ENCODE data around the gene TMEM273.
"Not testable (repeated sequence)": the region's sequence is repeated elsewhere in the genome, so short reads cannot be mapped to it uniquely, and the experiment has no call there.

The TMEM273 gene

DNA sequence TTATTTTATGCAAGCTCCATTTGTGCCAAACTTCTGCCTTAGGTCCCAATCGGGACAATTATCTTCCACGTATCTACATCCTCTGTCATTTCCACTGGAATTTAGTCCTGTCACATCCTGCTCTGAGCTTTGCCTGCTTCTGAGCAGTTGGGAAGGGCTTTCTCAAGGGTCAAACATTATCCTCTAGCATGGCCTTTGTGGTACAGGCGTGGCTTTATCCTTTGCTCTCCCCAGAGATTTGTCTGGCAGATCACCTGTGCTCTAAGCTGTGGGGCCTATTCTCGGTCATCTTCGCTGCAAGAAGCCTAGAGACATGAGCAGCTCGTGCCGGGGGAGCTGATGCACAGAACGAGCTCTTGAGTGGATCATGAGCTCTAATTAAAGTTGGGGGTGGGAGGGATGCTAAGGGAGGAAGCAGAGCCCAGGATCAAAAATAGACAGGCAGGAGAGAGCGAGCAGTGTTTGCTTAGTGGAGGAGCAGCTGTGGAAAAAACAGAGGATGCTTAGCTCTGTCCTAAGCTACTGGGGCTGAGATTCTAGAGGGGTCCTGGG is 19.8 kb upstream of the TMEM273 start:
- TF ChIP-seq CTCF (IDR thresholded peaks at IDR 0.05; ENCODE audit: low read depth, low read length, missing control alignments), result no peak
- no peak overlapping the region for H3K4me3 ChIP-seq (ENCODE audit: low read depth, low read length)
- no peak for DNase-seq (ENCODE audit: low read depth)

GRCh38 chr10:49207113-49207512 is 18.9 kb upstream of the TMEM273 start:
- H3K4me3 ChIP-seq (ENCODE audit: low read depth, low read length), result no peak overlapping the region
- no peak for DNase-seq (ENCODE audit: low read depth)

GRCh38 chr10:49205206-49205605 is 17.0 kb upstream of the TMEM273 start:
- no peak overlapping the region for H3K4me3 ChIP-seq (ENCODE audit: low read depth, low read length)
- DNase-seq (ENCODE audit: low read depth), result no peak
- no peak for TF ChIP-seq CTCF (IDR thresholded peaks at IDR 0.05; ENCODE audit: low read depth, low read length, missing control alignments)

More at GRCh38 chr10:49207113-49207512, 18.9 kb upstream of the TMEM273 start:
- TF ChIP-seq CTCF (IDR thresholded peaks at IDR 0.05; ENCODE audit: low read depth, low read length, missing control alignments), result no peak

GRCh38 chr10:49204119-49204518 is 15.9 kb upstream of the TMEM273 start:
- no peak overlapping the region for H3K4me3 ChIP-seq (ENCODE audit: low read depth, low read length)
- DNase-seq (ENCODE audit: low read depth), result no peak
- no peak for TF ChIP-seq CTCF (IDR thresholded peaks at IDR 0.05; ENCODE audit: low read depth, low read length, missing control alignments)

DNA sequence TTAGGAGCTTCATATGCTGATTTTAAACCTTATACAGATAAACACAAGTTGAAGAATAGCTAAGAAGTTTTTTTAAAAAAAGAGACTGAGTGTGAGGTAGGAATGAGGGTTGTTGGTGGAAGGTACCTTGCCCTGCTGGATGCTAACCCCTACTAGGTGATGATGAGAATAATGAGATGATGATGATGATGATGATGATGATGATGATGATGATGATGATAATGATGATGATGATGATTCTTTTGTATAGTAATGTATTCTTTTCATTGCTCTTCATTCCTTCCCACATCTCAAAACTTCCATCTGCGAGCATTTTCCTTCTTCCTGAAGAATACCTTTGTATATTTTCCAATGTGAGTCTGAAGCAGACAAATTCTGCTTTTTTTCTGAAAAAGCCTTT is 14.1 kb upstream of the TMEM273 start:
- no peak overlapping the region for H3K4me3 ChIP-seq (ENCODE audit: low read depth, low read length)
- TF ChIP-seq CTCF (IDR thresholded peaks at IDR 0.05; ENCODE audit: low read depth, low read length, missing control alignments), result no peak
- no peak for DNase-seq (ENCODE audit: low read depth)

GRCh38 chr10:49200854-49201253 is 12.7 kb upstream of the TMEM273 start:
- H3K4me3 ChIP-seq (ENCODE audit: low read depth, low read length), result no peak overlapping the region
- no peak for DNase-seq (ENCODE audit: low read depth)
- no peak for TF ChIP-seq CTCF (IDR thresholded peaks at IDR 0.05; ENCODE audit: low read depth, low read length, missing control alignments)

DNA sequence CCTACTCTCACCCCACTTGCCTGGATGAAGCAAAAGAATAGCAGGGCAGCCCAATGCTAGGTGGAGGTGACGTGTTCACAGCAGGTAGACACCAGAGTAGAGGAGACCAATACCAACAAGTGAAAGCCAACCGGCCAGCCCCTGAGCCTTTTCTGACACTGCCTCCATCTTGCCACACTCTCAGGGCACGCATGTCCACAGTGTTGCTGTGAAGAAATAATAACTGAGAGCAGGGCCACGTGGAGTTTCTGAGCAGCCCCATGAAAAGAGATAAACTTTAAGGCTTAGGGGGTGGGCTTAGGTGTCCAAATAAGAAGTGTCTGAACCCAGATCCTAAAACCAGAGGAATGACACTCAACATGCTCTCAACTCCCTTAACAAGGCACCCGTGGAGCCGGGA is 9.0 kb upstream of the TMEM273 start:
- no peak for DNase-seq (ENCODE audit: low read depth)
- TF ChIP-seq CTCF (IDR thresholded peaks at IDR 0.05; ENCODE audit: low read depth, low read length, missing control alignments), result no peak

GRCh38 chr10:49195864-49196263 is 7.7 kb upstream of the TMEM273 start:
- H3K4me3 ChIP-seq (ENCODE audit: low read depth, low read length); DNase-seq (ENCODE audit: low read depth): not testable (repeated sequence)

More for the DNA sequence above, 9.0 kb upstream of the TMEM273 start:
- H3K4me3 ChIP-seq (ENCODE audit: low read depth, low read length), result no peak overlapping the region
